ENCODE measurements around the gene SLC27A4. TPM values are rescaled to one million over a fixed set of nuclear protein-coding genes. Genes with fewer than 3 reads are reported as not detected.
A peak's percentile ranks its signal among the peaks of the same experiment; 100 is the strongest.

Gene SLC27A4
- total and polyA plus RNA-seq, 2 of the 13 experiments (the other 11 are each of a cell fraction or from before 2014, with no cell fraction given) = 10.6 to 18.8 TPM

- intact Hi-C loops (cut with micrococcal nuclease; ENCODE audit: unreplicated experiment) (no loop called here), in situ Hi-C loops (cut with HindIII; ENCODE audit: extremely low pct_ligation_motif_present, low pct_unique_long_range_greater_than_20kb) (no loop called here)
- Histone ChIP-seq H3K9me3 (ENCODE audit: low read length) (no peaks in the 10 kb centered on the region), H3K4me3 (replicated peaks in 1 of 3; ENCODE audit: insufficient read depth in 1 of 3, low read depth in 2 of 3, low read length in 3 of 3) (peak overlapping the region; percentile 56 to 67 (median 66); a peak in 5 of 6 replicates), H3K4me2 (ENCODE audit: low read depth, low read length) (peak overlapping the region; percentile 90), H3K27me3 (ENCODE audit: control insufficient read depth in 1 of 2, insufficient read depth in 2 of 2, low read length in 2 of 2) (peaks cover 0 to 1% of the 10 kb centered on the region in 2 experiments; a peak in 1 of 5 replicates), H3K4me1 (ENCODE audit: insufficient read depth, low read length) (peaks cover 30% of the 10 kb centered on the region), H4K20me1 (ENCODE audit: insufficient read depth, low read length) (no peaks in the 10 kb centered on the region), H3K27ac (ENCODE audit: extremely low read length, insufficient read depth, low read length) (no peak overlapping the region), H3K79me2 (ENCODE audit: insufficient read depth, low read length) (no peaks in the 10 kb centered on the region), H2AFZ (ENCODE audit: low read length) (no peak overlapping the region), H3K9ac (ENCODE audit: insufficient read depth, low read depth, low read length) (peak overlapping the region; percentile 59; the same call in 1 of the 2 replicates), H3K36me3 (replicated peaks in 1 of 2; ENCODE audit: control insufficient read depth in 1 of 2, insufficient read depth in 2 of 2, low read length in 2 of 2) (0 out of 5 replicates have a peak, but pooled peaks cover 0 to 1% of the 10 kb centered on the region in 2 experiments)
- FAIRE-seq (no peak), ATAC-seq (no peak), DNase-seq (ENCODE audit: low spot score) (no peak)
- 0 out of 2 replicates have a peak, but pooled peaks have one; percentile 10 for TF ChIP-seq ZNF749 (CRISPR knock-in tag; IDR thresholded peaks at IDR 0.05; ENCODE audit: borderline replicate concordance)
- no peak for TF ChIP-seq REXO4 (CRISPR knock-in tag; IDR thresholded peaks at IDR 0.05; ENCODE audit: borderline replicate concordance)
- no peak for TF ChIP-seq ZNF24 (IDR thresholded peaks at IDR 0.05)
- 0 out of 2 replicates have a peak, but pooled peaks have one; percentile 10 for TF ChIP-seq THYN1 (CRISPR knock-in tag; IDR thresholded peaks at IDR 0.05; ENCODE audit: borderline replicate concordance, low read depth)
- no peak for TF ChIP-seq POLR2AphosphoS5 (IDR thresholded peaks at IDR 0.05; ENCODE audit: low read depth, low read length)
- 43% methylated on average over 3 of the region's 4 CpGs for WGBS (ENCODE audit: low lambda C conversion rate)
- BruUV-seq (replicated peaks) = no TSS peak
- ChIA-PET CTCF (ENCODE audit: low intra/inter-chr PET ratio, low total read pairs) (no interaction called here), POLR2A (interaction anchor here (0.6 to 1.5 kb wide), 2 partner anchors 24 to 318 kb away, joined by 3 to 4 read pairs; no protein-coding TSS in a partner anchor)
Observed at GRCh38 chr9:128365525-128365924, 25.2 kb downstream of the SLC27A4 start.

GRCh38 chr9:128369024-128369706 lies 28.8 kb downstream of the SLC27A4 start:
- Histone ChIP-seq H3K36me3 (replicated peaks in 1 of 2; ENCODE audit: control insufficient read depth in 1 of 2, insufficient read depth in 2 of 2, low read length in 2 of 2) (peaks cover 1 to 5% of the 10 kb centered on the region in 2 experiments; a peak in 1 of 5 replicates), H3K27ac (ENCODE audit: extremely low read length, insufficient read depth, low read length) (no peak overlapping the region), H3K9me3 (ENCODE audit: low read length) (no peaks in the 10 kb centered on the region), H3K4me3 (replicated peaks in 1 of 3; ENCODE audit: insufficient read depth in 1 of 3, low read depth in 2 of 3, low read length in 3 of 3) (no peak overlapping the region), H3K9ac (ENCODE audit: insufficient read depth, low read depth, low read length) (no peak overlapping the region), H3K4me1 (ENCODE audit: insufficient read depth, low read length) (peaks cover 31% of the 10 kb centered on the region), H3K79me2 (ENCODE audit: insufficient read depth, low read length) (peaks cover 29% of the 10 kb centered on the region), H2AFZ (ENCODE audit: low read length) (no peak overlapping the region), H4K20me1 (ENCODE audit: insufficient read depth, low read length) (no peaks in the 10 kb centered on the region), H3K4me2 (ENCODE audit: low read depth, low read length) (no peak overlapping the region), H3K27me3 (ENCODE audit: control insufficient read depth in 1 of 2, insufficient read depth in 2 of 2, low read length in 2 of 2) (peaks cover 1 to 3% of the 10 kb centered on the region in 2 experiments; a peak in 2 of 5 replicates)
- no peak for FAIRE-seq
- no peak for DNase-seq (ENCODE audit: low spot score)
- no peak for ATAC-seq
- in situ Hi-C loops (cut with HindIII; ENCODE audit: extremely low pct_ligation_motif_present, low pct_unique_long_range_greater_than_20kb) (no loop called here), intact Hi-C loops (cut with micrococcal nuclease; ENCODE audit: unreplicated experiment) (no loop called here)
- ChIA-PET POLR2A (no interaction called here), CTCF (ENCODE audit: low intra/inter-chr PET ratio, low total read pairs) (no interaction called here)
- 80% methylated on average over 9 of the region's 9 CpGs for WGBS (ENCODE audit: low lambda C conversion rate)
- no TSS peak for BruUV-seq (replicated peaks)
- TF ChIP-seq CEBPB (IDR thresholded peaks at IDR 0.05; ENCODE audit: borderline replicate concordance, low read depth, low read length) = 0 out of 2 replicates have a peak, but pooled peaks have one; percentile 2
- no peak for TF ChIP-seq RXRB (CRISPR knock-in tag; IDR thresholded peaks at IDR 0.05; ENCODE audit: borderline replicate concordance)
- peak; percentile 83 for TF ChIP-seq ZNF770 (CRISPR knock-in tag; IDR thresholded peaks at IDR 0.05)
- TF ChIP-seq ZNF720 (CRISPR knock-in tag; IDR thresholded peaks at IDR 0.05) = no peak
